Epithelial cell of esophagus (primary cell): ENCODE data around the gene DOCK8.
"Not testable (repeated sequence)": the region's sequence is repeated elsewhere in the genome, so short reads cannot be mapped to it uniquely, and the experiment has no call there.

ENCODE experiments used
- DNase-seq: peaks from one replicate; pipeline ENCODE4 v3.0.0; 2010; ENCODE audit warnings: low read depth
- H3K4me3 ChIP-seq: 2 replicates; pipeline ENCODE4 v1.5.1; 2011; ENCODE audit warnings: mild to moderate bottlenecking, low read length, control low read depth
- TF ChIP-seq, protein P1 (sequence below): IDR thresholded peaks from 2 replicates; pipeline ENCODE4 v1.5.1; 2011; ENCODE audit warnings: low read depth, mild to moderate bottlenecking, low read length, control low read depth, inconsistent platforms; ENCODE audit not compliant: insufficient read depth; ENCODE audit errors: missing control alignments

Gene DOCK8

DNA sequence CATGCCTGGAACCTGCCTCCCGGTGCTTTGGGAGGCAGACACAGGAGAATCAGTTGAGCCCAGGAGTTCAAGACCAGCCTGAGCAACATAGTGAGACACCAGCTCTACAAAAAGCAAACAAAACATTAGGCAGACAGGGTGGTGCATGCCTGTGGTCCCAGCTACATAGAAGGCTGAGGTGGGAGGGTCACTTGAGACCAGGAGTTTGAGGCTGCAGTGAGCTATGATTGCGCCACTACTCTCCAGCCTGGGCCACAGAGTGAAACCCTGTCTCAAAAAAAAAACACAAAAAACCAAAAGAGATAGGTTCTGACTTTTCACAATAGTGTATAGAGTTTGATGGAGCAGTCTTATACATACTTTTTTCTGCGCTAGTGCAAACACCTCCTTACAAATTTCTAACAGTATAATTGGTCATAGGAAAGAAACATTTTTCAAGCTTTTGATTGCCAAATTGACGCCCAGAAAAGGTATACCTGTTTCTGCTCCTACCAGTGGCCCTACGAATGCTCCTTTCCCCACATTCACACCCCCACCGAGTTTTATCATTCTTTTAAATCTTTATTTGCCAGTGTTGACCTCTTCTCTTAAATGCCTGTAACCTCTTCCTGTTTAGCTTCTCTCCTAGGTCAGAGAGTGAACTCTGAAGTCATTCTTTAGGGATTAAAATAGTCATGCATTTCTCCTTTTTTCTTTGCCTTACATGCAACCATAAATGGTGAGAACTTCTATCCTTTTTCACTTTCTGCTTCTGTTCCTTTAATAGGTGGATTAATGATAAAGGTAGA lies 7.5 kb downstream of the DOCK8 start:
- no peak for DNase-seq
- TF ChIP-seq, protein P1, sequence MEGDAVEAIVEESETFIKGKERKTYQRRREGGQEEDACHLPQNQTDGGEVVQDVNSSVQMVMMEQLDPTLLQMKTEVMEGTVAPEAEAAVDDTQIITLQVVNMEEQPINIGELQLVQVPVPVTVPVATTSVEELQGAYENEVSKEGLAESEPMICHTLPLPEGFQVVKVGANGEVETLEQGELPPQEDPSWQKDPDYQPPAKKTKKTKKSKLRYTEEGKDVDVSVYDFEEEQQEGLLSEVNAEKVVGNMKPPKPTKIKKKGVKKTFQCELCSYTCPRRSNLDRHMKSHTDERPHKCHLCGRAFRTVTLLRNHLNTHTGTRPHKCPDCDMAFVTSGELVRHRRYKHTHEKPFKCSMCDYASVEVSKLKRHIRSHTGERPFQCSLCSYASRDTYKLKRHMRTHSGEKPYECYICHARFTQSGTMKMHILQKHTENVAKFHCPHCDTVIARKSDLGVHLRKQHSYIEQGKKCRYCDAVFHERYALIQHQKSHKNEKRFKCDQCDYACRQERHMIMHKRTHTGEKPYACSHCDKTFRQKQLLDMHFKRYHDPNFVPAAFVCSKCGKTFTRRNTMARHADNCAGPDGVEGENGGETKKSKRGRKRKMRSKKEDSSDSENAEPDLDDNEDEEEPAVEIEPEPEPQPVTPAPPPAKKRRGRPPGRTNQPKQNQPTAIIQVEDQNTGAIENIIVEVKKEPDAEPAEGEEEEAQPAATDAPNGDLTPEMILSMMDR, result no peak
- no peak overlapping the region for H3K4me3 ChIP-seq

- DNase-seq, result peak; percentile 11
These were observed 8.5 kb downstream of the DOCK8 start for GRCh38 chr9:223152-223551.

DNA sequence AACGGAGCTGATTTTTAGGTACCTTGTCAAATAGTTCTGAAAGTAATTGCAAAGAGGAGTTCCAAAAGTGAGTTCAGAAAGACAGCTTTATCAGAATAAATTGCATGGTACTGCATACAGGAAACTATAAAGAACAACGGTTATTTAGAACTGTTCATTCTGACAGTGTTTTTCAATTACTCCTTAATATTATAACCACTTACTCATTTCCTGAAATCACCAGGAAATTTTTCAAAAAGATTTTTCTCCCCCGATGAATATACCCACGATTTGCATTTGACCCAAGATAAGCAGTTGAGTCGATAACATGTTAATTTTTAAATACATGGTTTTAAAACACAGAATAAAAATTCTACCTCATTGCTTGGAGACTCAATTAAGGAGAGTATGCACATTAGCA lies 9.4 kb downstream of the DOCK8 start:
- H3K4me3 ChIP-seq, result no peak overlapping the region
- DNase-seq, result no peak
- TF ChIP-seq, protein P1, result no peak

More at GRCh38 chr9:223152-223551, 8.5 kb downstream of the DOCK8 start:
- TF ChIP-seq, protein P1, result no peak
- no peak overlapping the region for H3K4me3 ChIP-seq

- TF ChIP-seq, protein P1, result no peak
- H3K4me3 ChIP-seq, result no peak overlapping the region
- peak; percentile 87 for DNase-seq
These were observed 10.2 kb downstream of the DOCK8 start for GRCh38 chr9:224582-225520.

DNA sequence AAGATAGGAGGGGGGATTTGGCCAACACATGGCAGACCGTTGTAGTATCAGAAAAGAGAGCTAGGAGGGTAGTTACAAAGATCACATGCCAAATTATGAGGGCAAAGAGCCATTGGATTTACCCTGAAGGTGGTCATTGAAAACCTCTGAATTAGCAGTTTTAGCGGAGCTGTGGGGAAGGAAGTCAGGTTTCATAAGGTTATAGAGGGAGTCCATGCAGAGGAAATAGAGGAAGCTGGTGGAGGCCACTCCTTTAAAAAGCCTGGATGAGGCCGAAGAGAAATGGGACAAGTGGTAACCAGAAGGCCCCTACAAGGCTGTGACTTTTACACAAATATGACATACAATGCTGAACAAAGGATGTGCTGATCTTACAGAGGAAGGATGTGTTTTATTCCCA lies 13.2 kb downstream of the DOCK8 start:
- TF ChIP-seq, protein P1, result no peak
- no peak overlapping the region for H3K4me3 ChIP-seq
- DNase-seq, result no peak

DNA sequence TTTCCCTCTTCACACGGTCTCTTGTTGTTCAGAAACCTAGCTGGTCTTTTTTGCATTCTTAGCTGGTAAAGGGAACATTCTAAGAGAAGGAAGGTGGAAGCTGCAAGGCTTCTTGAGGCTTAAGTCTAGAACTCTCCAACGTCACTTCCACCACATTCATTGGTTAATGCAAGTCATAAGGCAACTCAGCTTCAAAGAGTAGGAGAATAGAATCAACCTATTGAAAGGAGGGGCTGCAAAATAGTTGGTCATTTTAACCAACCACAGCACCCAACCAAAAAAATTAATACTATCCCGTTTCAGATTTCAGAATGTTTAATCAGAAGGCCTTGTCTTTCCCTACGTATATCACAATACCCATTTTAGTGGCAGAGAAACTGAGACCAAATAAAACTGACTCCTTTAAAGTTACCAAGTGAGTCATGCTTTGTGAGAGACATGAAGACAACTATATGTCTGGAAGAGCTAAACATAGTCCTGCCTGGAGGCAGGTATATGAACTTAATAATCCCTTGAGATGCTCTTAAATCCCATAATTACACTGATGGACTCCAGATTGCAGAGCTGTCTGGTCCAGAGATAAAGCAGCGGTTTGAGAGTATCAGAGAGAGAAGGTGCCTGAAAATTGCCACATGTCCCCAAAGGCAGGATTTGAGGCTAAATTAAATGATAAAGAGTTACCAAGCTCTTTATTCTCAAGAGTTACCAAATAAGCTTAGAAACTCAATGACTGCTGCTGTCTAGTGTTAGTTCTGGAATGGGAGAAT lies 14.4 kb downstream of the DOCK8 start:
- no peak overlapping the region for H3K4me3 ChIP-seq
- TF ChIP-seq, protein P1, result no peak
- no peak for DNase-seq

DNA sequence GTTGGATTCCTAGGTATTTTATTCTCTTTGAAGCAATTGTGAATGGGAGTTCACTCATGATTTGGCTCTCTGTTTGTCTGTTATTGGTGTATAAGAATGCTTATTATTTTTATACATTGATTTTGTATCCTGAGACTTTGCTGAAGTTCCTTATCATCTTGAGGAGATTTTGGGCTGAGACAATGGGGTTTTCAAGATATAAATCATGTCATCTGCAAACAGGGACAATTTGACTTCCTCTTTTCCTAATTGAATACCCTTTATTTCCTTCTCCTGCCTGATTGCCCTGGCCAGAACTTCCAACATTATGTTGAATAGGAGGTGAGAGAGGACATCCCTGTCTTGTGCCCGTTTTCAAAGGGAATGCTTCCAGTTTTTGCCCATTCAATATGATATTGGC lies 17.0 kb downstream of the DOCK8 start:
- H3K4me3 ChIP-seq, DNase-seq: not testable (repeated sequence)

DNA sequence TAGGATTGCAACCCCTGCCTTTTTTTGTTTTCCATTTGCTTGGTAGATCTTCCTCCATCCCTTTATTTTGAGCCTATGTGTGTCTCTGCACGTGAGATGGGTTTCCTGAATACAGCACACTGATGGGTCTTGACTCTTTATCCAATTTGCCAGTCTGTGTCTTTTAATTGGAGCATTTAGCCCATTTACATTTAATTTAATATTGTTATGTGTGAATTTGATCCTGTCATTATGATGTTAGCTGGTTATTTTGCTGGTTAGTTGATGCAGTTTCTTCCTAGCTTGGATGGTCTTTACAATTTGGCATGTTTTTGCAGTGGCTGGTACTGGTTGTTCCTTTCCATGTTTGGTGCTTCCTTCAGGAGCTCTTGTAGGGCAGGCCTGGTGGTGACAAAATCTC lies 19.0 kb downstream of the DOCK8 start:
- H3K4me3 ChIP-seq, DNase-seq: not testable (repeated sequence)
